C4-2B (cell line): ENCODE data around the gene TMEM38B.

Experiments
- ZFX ChIP-seq: fragments of 450-650 bp; IDR thresholded peaks from 2 replicates; pipeline ENCODE4 v1.6.1; 2017
- TF ChIP-seq, protein P1 (sequence below): fragments of 450-650 bp; conservative IDR thresholded peaks from 2 replicates; pipeline ENCODE4 v1.5.1; 2017; ENCODE audit warnings: mild to moderate bottlenecking

DNA sequence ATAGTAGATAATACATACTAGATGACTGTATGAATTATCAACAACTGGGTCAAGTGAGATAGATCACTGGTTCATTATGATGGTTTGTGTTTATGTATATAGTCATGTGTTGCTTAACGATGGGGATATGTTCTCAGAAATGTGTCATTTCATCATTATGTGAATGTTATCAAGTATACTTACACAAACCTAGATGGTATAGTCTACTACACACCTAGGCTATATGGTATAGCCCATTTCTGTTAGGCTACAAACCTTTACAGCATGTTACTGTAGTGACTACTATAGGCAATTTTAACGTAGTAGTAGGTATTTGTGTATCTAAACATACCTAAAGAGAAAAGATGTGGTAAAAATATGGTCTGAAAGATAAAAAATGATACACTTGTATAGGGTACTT is 31.0 kb downstream of the TMEM38B start:
- TF ChIP-seq, protein P1, sequence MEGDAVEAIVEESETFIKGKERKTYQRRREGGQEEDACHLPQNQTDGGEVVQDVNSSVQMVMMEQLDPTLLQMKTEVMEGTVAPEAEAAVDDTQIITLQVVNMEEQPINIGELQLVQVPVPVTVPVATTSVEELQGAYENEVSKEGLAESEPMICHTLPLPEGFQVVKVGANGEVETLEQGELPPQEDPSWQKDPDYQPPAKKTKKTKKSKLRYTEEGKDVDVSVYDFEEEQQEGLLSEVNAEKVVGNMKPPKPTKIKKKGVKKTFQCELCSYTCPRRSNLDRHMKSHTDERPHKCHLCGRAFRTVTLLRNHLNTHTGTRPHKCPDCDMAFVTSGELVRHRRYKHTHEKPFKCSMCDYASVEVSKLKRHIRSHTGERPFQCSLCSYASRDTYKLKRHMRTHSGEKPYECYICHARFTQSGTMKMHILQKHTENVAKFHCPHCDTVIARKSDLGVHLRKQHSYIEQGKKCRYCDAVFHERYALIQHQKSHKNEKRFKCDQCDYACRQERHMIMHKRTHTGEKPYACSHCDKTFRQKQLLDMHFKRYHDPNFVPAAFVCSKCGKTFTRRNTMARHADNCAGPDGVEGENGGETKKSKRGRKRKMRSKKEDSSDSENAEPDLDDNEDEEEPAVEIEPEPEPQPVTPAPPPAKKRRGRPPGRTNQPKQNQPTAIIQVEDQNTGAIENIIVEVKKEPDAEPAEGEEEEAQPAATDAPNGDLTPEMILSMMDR: no peak
- TF ChIP-seq ZFX: no peak
